GM06990 (cell line): ENCODE measurements around the gene HOMEZ.
A peak's percentile ranks its signal among the peaks of the same experiment; 100 is the strongest.

Experiments
- DNase-seq: peaks from one replicate; pipeline ENCODE4 v3.0.0-alpha.2; 2011; ENCODE audit not compliant: insufficient read length; ENCODE audit errors: extremely low read depth
- H3K27me3 ChIP-seq: replicated peaks from 2 replicates; pipeline ENCODE4 v1.6.0; 2011; ENCODE audit warnings: low read length; ENCODE audit not compliant: control insufficient read depth, insufficient read depth
- H3K36me3 ChIP-seq: 2 replicates; pipeline ENCODE4 v1.5.1; 2011; ENCODE audit warnings: low read length; ENCODE audit not compliant: control insufficient read depth, insufficient read depth
- H3K4me3 ChIP-seq: replicated peaks from 2 replicates; pipeline ENCODE4 v1.5.1; 2011; ENCODE audit warnings: low read depth, mild to moderate bottlenecking, control low read depth, low read length
- CTCF ChIP-seq: IDR thresholded peaks from 2 replicates; pipeline ENCODE4 v1.5.1; 2011; ENCODE audit warnings: low read length, control low read depth, mild to moderate bottlenecking, inconsistent platforms; ENCODE audit not compliant: insufficient read depth, poor library complexity, severe bottlenecking

Gene HOMEZ

GRCh38 chr14:23324993-23325392 lies 39.1 kb upstream of the HOMEZ start:
- Histone ChIP-seq H3K36me3 (peaks cover 15% of the 10 kb centered on the region), H3K27me3 (no peaks in the 10 kb centered on the region), H3K4me3 (no peak overlapping the region)
- no peak for DNase-seq
- no peak for TF ChIP-seq CTCF

GRCh38 chr14:23324455-23324846 lies 38.5 kb upstream of the HOMEZ start:
- no peak for DNase-seq
- H3K27me3 ChIP-seq = no peaks in the 10 kb centered on the region
- peaks cover 15% of the 10 kb centered on the region for H3K36me3 ChIP-seq
- H3K4me3 ChIP-seq = no peak overlapping the region
- no peak for TF ChIP-seq CTCF

- H3K4me3 ChIP-seq = no peak overlapping the region
- TF ChIP-seq CTCF = no peak
- H3K36me3 ChIP-seq = peaks cover 15% of the 10 kb centered on the region
Measured at GRCh38 chr14:23323838-23324454, 38.0 kb upstream of the HOMEZ start.

GRCh38 chr14:23322568-23323517 lies 36.9 kb upstream of the HOMEZ start:
- no peak for TF ChIP-seq CTCF
- Histone ChIP-seq H3K27me3 (no peaks in the 10 kb centered on the region), H3K36me3 (peaks cover 15% of the 10 kb centered on the region), H3K4me3 (peak overlapping the region; percentile 94)
- no peak for DNase-seq

More at GRCh38 chr14:23323838-23324454, 38.0 kb upstream of the HOMEZ start:
- H3K27me3 ChIP-seq = no peaks in the 10 kb centered on the region
- no peak for DNase-seq

GRCh38 chr14:23321572-23322547 lies 35.9 kb upstream of the HOMEZ start:
- peak overlapping the region; percentile 94 for H3K4me3 ChIP-seq
- DNase-seq = peak; percentile 52
- TF ChIP-seq CTCF = no peak
- H3K27me3 ChIP-seq = no peaks in the 10 kb centered on the region
- H3K36me3 ChIP-seq = peaks cover 15% of the 10 kb centered on the region
